Liver (tissue), 10 donors: Measurements from ENCODE around the gene FAM124A. TPM values are rescaled to one million over a fixed set of nuclear protein-coding genes. Genes with fewer than 3 reads are reported as not detected.

ENCODE experiments used
- DNase-seq: peaks from one replicate; pipeline ENCODE4 v3.0.0-alpha.2; 2017; ENCODE audit warnings: low spot score
- H3K27ac ChIP-seq, 2 donors: one replicate each; pipeline ENCODE4 v1.7.0; 2013; ENCODE audit warnings: inconsistent platforms in 2 of 2, low read length in 2 of 2, control low read depth in 1 of 2, low read depth in 1 of 2, mild to moderate bottlenecking in 1 of 2
- H3K27me3 ChIP-seq, 4 donors: one replicate each; pipeline versions ENCODE4 v1.6.1 to v1.7.0; 2013; ENCODE audit warnings: low read length in 3 of 4, inconsistent platforms in 1 of 4, mild to moderate bottlenecking in 1 of 4, moderate library complexity in 1 of 4; ENCODE audit not compliant: control insufficient read depth in 4 of 4, insufficient read depth in 4 of 4
- H3K36me3 ChIP-seq, 4 donors: one replicate each; pipeline versions ENCODE4 v1.6.1 to v1.7.0; 2013; ENCODE audit warnings: low read length in 3 of 4, mild to moderate bottlenecking in 3 of 4, low read depth in 1 of 4, moderate library complexity in 1 of 4; ENCODE audit not compliant: control insufficient read depth in 4 of 4, insufficient read depth in 3 of 4
- H3K4me1 ChIP-seq, 4 donors: one replicate each; pipeline versions ENCODE4 v1.6.1 to v1.7.0; 2013; ENCODE audit warnings: low read length in 3 of 4, mild to moderate bottlenecking in 3 of 4, moderate library complexity in 1 of 4; ENCODE audit not compliant: control insufficient read depth in 4 of 4, insufficient read depth in 4 of 4
- H3K4me3 ChIP-seq, 3 donors: one replicate each; pipeline versions ENCODE4 v1.6.1 to v1.7.0; 2013; ENCODE audit warnings: low read length in 3 of 3, control low read depth in 1 of 3, low read depth in 1 of 3, mild to moderate bottlenecking in 1 of 3
- H3K9ac ChIP-seq, 2 donors: one replicate each; pipeline ENCODE4 v1.7.0; 2013; ENCODE audit warnings: low read length in 2 of 2, mild to moderate bottlenecking in 2 of 2, moderate library complexity in 2 of 2, control low read depth in 1 of 2, low read depth in 1 of 2
- H3K9me3 ChIP-seq, 4 donors: one replicate each; pipeline versions ENCODE4 v1.6.1 to v1.7.0; 2013; ENCODE audit warnings: low read length in 3 of 4; ENCODE audit not compliant: control insufficient read depth in 4 of 4
- CTCF ChIP-seq: fragments of 150-350 bp; IDR thresholded peaks from 2 replicates; pipeline ENCODE4 v1.5.1; 2017; ENCODE audit warnings: improper control_type of control experiment, low read depth, low read length; ENCODE audit not compliant: missing input control
- EGR1 ChIP-seq, 2 donors: IDR thresholded peaks; 2 replicates each; pipeline ENCODE4 v1.6.1; 2016 to 2018; ENCODE audit warnings: antibody characterized with exemption in 2 of 2, low read depth in 2 of 2
- FOXA1 ChIP-seq: IDR thresholded peaks from 2 replicates; pipeline ENCODE4 v1.6.1; 2016; ENCODE audit warnings: antibody characterized with exemption
- FOXA2 ChIP-seq: IDR thresholded peaks from 2 replicates; pipeline ENCODE4 v1.6.1; 2016; ENCODE audit warnings: antibody characterized with exemption
- HNF4A ChIP-seq, 2 donors: conservative IDR thresholded peaks; 2 replicates each; pipeline ENCODE4 v1.6.1; 2016; ENCODE audit warnings: antibody characterized with exemption in 2 of 2, mild to moderate bottlenecking in 2 of 2
- HNF4G ChIP-seq: IDR thresholded peaks from 2 replicates; pipeline ENCODE4 v1.6.1; 2016; ENCODE audit warnings: antibody characterized with exemption
- JUND ChIP-seq, 2 donors: IDR thresholded peaks; 2 replicates each; pipeline ENCODE4 v1.6.1; 2016; ENCODE audit warnings: antibody characterized with exemption in 2 of 2
- MAX ChIP-seq: IDR thresholded peaks from 2 replicates; pipeline ENCODE4 v1.6.1; 2016; ENCODE audit warnings: antibody characterized with exemption
- RAD21 ChIP-seq, 2 donors: IDR thresholded peaks; 2 replicates each; pipeline ENCODE4 v1.6.1; 2016; ENCODE audit warnings: antibody characterized with exemption in 2 of 2, mild to moderate bottlenecking in 2 of 2
- REST ChIP-seq: IDR thresholded peaks from 2 replicates; pipeline ENCODE4 v1.6.1; 2016; ENCODE audit warnings: antibody characterized with exemption, mild to moderate bottlenecking
- RXRA ChIP-seq, 2 donors: IDR thresholded peaks; 2 replicates each; pipeline ENCODE4 v1.6.1; 2017 to 2018; ENCODE audit warnings: antibody characterized with exemption in 2 of 2, mild to moderate bottlenecking in 1 of 2
- TAF1 ChIP-seq: conservative IDR thresholded peaks from 2 replicates; pipeline ENCODE4 v1.6.1; 2016; ENCODE audit warnings: antibody characterized with exemption, mild to moderate bottlenecking
- YY1 ChIP-seq: IDR thresholded peaks from 2 replicates; pipeline ENCODE4 v1.6.1; 2016; ENCODE audit warnings: antibody characterized with exemption, mild to moderate bottlenecking
- polyA plus RNA-seq, 2 donors: library from polyadenylated mRNA; stranded (reverse) in 1 of 2; unstranded in 1 of 2; fragments of 200-250 nt in 1 of 2; fragments of >200 nt in 1 of 2; fragmentation: Nextera tagmentation in 1 of 2; extraction: Ambion mirVana in 1 of 2; gene quantifications; one replicate each; pipeline versions ENCODE4 v1.2.1 to v1.2.3, GENCODE V29; 2013 to 2015
- small RNA-seq: library from RNA; depleted of rRNA; stranded (forward); fragments of <200 nt; gene quantifications from one replicate; pipeline ENCODE3, GENCODE V24; 2014
- total RNA-seq, 2 donors: library from RNA; depleted of rRNA; stranded (reverse); fragments of >200 nt; gene quantifications; one replicate each; pipeline ENCODE4 v1.2.3, GENCODE V29; 2014
- TF ChIP-seq, protein P1 (sequence below): IDR thresholded peaks from 2 replicates; pipeline ENCODE4 v1.6.1; 2016; ENCODE audit warnings: antibody characterized with exemption
- TF ChIP-seq, protein P2 (sequence below): IDR thresholded peaks from 2 replicates; pipeline ENCODE4 v1.6.1; 2016; ENCODE audit warnings: antibody characterized with exemption
- donor health status: healthy.
- donor health status: healthy.
- donor health status: healthy.
- donor health status: healthy.
- donor health status: healthy.

FAM124A gene
- total and polyA plus RNA-seq, 4 donors: 0.33 to 0.92 (median 0.46) TPM

- no peaks in the 10 kb centered on the region for H3K9me3 ChIP-seq
- H3K27ac ChIP-seq: no peak overlapping the region
- H3K27me3 ChIP-seq: no peaks in the 10 kb centered on the region
- H3K9ac ChIP-seq: no peak overlapping the region
- TF ChIP-seq MAX (no peak), CTCF (no peak), HNF4A (conservative IDR thresholded peaks at IDR 0.05) (no peak), HNF4G (no peak), FOXA1 (no peak), REST (no peak), TAF1 (no peak), FOXA2 (no peak), JUND (IDR thresholded peaks at IDR 0.05) (no peak), RXRA (IDR thresholded peaks at IDR 0.05) (no peak), YY1 (no peak), RAD21 (IDR thresholded peaks at IDR 0.05) (no peak), EGR1 (IDR thresholded peaks at IDR 0.05; ENCODE audit: low read depth in 2 of 2) (no peak)
- TF ChIP-seq, protein P1, sequence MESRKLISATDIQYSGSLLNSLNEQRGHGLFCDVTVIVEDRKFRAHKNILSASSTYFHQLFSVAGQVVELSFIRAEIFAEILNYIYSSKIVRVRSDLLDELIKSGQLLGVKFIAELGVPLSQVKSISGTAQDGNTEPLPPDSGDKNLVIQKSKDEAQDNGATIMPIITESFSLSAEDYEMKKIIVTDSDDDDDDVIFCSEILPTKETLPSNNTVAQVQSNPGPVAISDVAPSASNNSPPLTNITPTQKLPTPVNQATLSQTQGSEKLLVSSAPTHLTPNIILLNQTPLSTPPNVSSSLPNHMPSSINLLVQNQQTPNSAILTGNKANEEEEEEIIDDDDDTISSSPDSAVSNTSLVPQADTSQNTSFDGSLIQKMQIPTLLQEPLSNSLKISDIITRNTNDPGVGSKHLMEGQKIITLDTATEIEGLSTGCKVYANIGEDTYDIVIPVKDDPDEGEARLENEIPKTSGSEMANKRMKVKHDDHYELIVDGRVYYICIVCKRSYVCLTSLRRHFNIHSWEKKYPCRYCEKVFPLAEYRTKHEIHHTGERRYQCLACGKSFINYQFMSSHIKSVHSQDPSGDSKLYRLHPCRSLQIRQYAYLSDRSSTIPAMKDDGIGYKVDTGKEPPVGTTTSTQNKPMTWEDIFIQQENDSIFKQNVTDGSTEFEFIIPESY: no peak
- TF ChIP-seq, protein P2, sequence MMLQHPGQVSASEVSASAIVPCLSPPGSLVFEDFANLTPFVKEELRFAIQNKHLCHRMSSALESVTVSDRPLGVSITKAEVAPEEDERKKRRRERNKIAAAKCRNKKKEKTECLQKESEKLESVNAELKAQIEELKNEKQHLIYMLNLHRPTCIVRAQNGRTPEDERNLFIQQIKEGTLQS: no peak
- DNase-seq: no peak
- H3K36me3 ChIP-seq: no peaks in the 10 kb centered on the region
- H3K4me3 ChIP-seq: no peak overlapping the region
- no peaks in the 10 kb centered on the region for H3K4me1 ChIP-seq
These were observed 111.6 kb downstream of the FAM124A start for GRCh38 chr13:51333826-51334225.

Small RNAs within 50 kb of the gene (small RNA-seq; reads per million reads assigned to genes)
- gene PRELID3BP2: not detected

Other genes starting within 250 kb of the FAM124A start
- gene C13orf42, start 111.1 kb upstream of the FAM124A start, total RNA-seq: under 1 TPM in 1 of 2 donors, not detected in 1; 0.08 TPM
- gene C13orf42, start 111.1 kb upstream of the FAM124A start, polyA plus RNA-seq: not detected
- not detected for gene SERPINE3, start 117.3 kb downstream of the FAM124A start, total RNA-seq
- gene SERPINE3, start 117.3 kb downstream of the FAM124A start, polyA plus RNA-seq: under 1 TPM in 1 of 2 donors, not detected in 1; 0.63 TPM
- gene INTS6, start 230.6 kb downstream of the FAM124A start, total RNA-seq: 10 to 100 TPM; 25.4 to 61.4 TPM
- gene INTS6, start 230.6 kb downstream of the FAM124A start, polyA plus RNA-seq: 10 to 100 TPM; 11.4 to 12.3 TPM